SK-N-SH (cell line): ENCODE results near the gene RAP1GAP. TPM values are rescaled to one million over a fixed set of nuclear protein-coding genes. Genes with fewer than 3 reads are reported as not detected.
A peak's percentile ranks its signal among the peaks of the same experiment; 100 is the strongest.

Experiments
- CTCF ChIA-PET: fragments of 300-600, 350-600 bp; formaldehyde crosslinking; extraction: SDS; loops from one replicate; lab custom pipeline; 2021; lab: Yijun Ruan, JAX
- POLR2A ChIA-PET: fragments of 350-600 bp; sonication (Branson Sonifier 250); formaldehyde crosslinking; extraction: SDS; loops from one replicate; lab custom pipeline; 2020; ENCODE audit warnings: antibody characterized with exemption, inconsistent platforms; lab: Yijun Ruan, JAX
- DNase-seq: peaks from one replicate; pipeline ENCODE4 v3.0.0; 2012
- H2AFZ ChIP-seq: fragments of 200-600 bp; sonication (generic); 2 replicates; pipeline ENCODE4 v1.8.1; 2016; ENCODE audit warnings: antibody characterized with exemption, mild to moderate bottlenecking, low read depth
- H3F3A ChIP-seq: fragments of 200-600 bp; sonication (generic); replicated peaks from 2 replicates; pipeline ENCODE3; 2016; ENCODE audit warnings: antibody characterized with exemption, mild to moderate bottlenecking; ENCODE audit not compliant: insufficient read depth
- H3K27ac ChIP-seq, 2 experiments: fragments of 200-500 bp in 1 of 2; fragments of 200-600 bp in 1 of 2; sonication (Bioruptor generic) in 1 of 2; sonication (generic), shearing (Covaris generic) in 1 of 2; 2 replicates each; pipeline versions ENCODE4 v1.5.1 to v1.6.1; 2014 to 2016; ENCODE audit warnings: low read depth in 2 of 2, inconsistent platforms in 1 of 2, low read length in 1 of 2, mild to moderate bottlenecking in 1 of 2, mixed read lengths in 1 of 2
- H3K27me3 ChIP-seq: fragments of 200-600 bp; sonication (generic), shearing (Covaris generic); 2 replicates; pipeline ENCODE4 v1.6.1; 2016; ENCODE audit warnings: mixed run types; ENCODE audit not compliant: insufficient read depth
- H3K36me3 ChIP-seq, 2 experiments: fragments of 200-500 bp in 1 of 2; fragments of 200-600 bp in 1 of 2; sonication (Bioruptor generic) in 1 of 2; sonication (generic) in 1 of 2; replicated peaks in 1 of 2; 2 replicates each; pipeline versions ENCODE3 to v1.5.1; 2014 to 2016; ENCODE audit warnings: low read length in 1 of 2, mild to moderate bottlenecking in 1 of 2; ENCODE audit not compliant: insufficient read depth in 2 of 2, control insufficient read depth in 1 of 2
- H3K4me1 ChIP-seq, 2 experiments: fragments of 200-500 bp in 1 of 2; fragments of 200-600 bp in 1 of 2; sonication (Bioruptor generic) in 1 of 2; sonication (generic), shearing (Covaris generic) in 1 of 2; 2 replicates each; pipeline versions ENCODE4 v1.5.1 to v1.6.1; 2014 to 2016; ENCODE audit warnings: low read depth in 1 of 2, low read length in 1 of 2, mixed run types in 1 of 2; ENCODE audit not compliant: insufficient read depth in 2 of 2, control insufficient read depth in 1 of 2
- H3K4me2 ChIP-seq: fragments of 200-600 bp; sonication (generic), shearing (Covaris generic); 2 replicates; pipeline ENCODE4 v1.6.1; 2017; ENCODE audit warnings: mixed run types
- H3K4me3 ChIP-seq, 2 experiments: fragments of 200-500 bp in 1 of 2; fragments of 200-600 bp in 1 of 2; sonication (Bioruptor generic) in 1 of 2; sonication (generic), shearing (Covaris generic) in 1 of 2; 2 replicates each; pipeline versions ENCODE4 v1.5.1 to v1.8.1; 2014 to 2016; ENCODE audit warnings: low read depth in 2 of 2, inconsistent platforms in 1 of 2, low read length in 1 of 2, mild to moderate bottlenecking in 1 of 2, mixed read lengths in 1 of 2, moderate library complexity in 1 of 2
- H3K79me2 ChIP-seq: fragments of 200-600 bp; sonication (generic); 2 replicates; pipeline ENCODE4 v1.8.1; 2017; ENCODE audit warnings: mild to moderate bottlenecking; ENCODE audit not compliant: insufficient read depth
- H3K9ac ChIP-seq: fragments of 200-600 bp; sonication (generic); 2 replicates; pipeline ENCODE4 v1.6.1; 2017; ENCODE audit warnings: mixed run types
- H3K9me2 ChIP-seq: fragments of 200-600 bp; sonication (generic); 2 replicates; pipeline ENCODE4 v1.6.1; 2017; ENCODE audit warnings: mixed run types
- H3K9me3 ChIP-seq: fragments of 200-600 bp; sonication (generic); 2 replicates; pipeline ENCODE4 v1.6.1; 2017; ENCODE audit warnings: mixed run types, mild to moderate bottlenecking, moderate library complexity
- H4K20me1 ChIP-seq: fragments of 200-600 bp; sonication (generic); 2 replicates; pipeline ENCODE4 v1.6.1; 2017; ENCODE audit warnings: mild to moderate bottlenecking, mixed run types; ENCODE audit not compliant: insufficient read depth
- CHD2 ChIP-seq: fragments of 150-350 bp; IDR thresholded peaks from 2 replicates; pipeline ENCODE4 v1.6.1; 2018; ENCODE audit warnings: low read length; ENCODE audit not compliant: partially characterized antibody
- ELF1 ChIP-seq: IDR thresholded peaks from 2 replicates; pipeline ENCODE4 v1.4.0; 2012
- EP300 ChIP-seq, 2 experiments: IDR thresholded peaks; 2 replicates each; pipeline versions ENCODE4 v1.4.0 to v1.6.1; 2012; ENCODE audit warnings: borderline replicate concordance in 1 of 2, low read depth in 1 of 2, low read length in 1 of 2
- EZH2phosphoT487 ChIP-seq: fragments of 200-600 bp; sonication (generic); IDR thresholded peaks from 2 replicates; pipeline ENCODE4 v1.6.1; 2017; ENCODE audit warnings: low read depth, mixed run types, mild to moderate bottlenecking, antibody characterized with exemption, moderate library complexity, borderline replicate concordance
- IRF3 ChIP-seq: fragments of 150-350 bp; IDR thresholded peaks from 2 replicates; pipeline ENCODE4 v1.6.1; 2016; ENCODE audit warnings: mild to moderate bottlenecking, low read depth, low read length
- MAX ChIP-seq: IDR thresholded peaks from 2 replicates; pipeline ENCODE4 v1.4.0; 2012; ENCODE audit warnings: low read depth
- MEF2A ChIP-seq: IDR thresholded peaks from 2 replicates; pipeline ENCODE4 v1.4.0; 2012; ENCODE audit warnings: low read depth, borderline replicate concordance
- MXI1 ChIP-seq: IDR thresholded peaks from 2 replicates; pipeline ENCODE4 v1.6.1; 2012; ENCODE audit warnings: mild to moderate bottlenecking, low read depth, low read length, improper control_type of control experiment
- NFIC ChIP-seq: IDR thresholded peaks from 2 replicates; pipeline ENCODE4 v1.4.0; 2012; ENCODE audit warnings: borderline replicate concordance
- NRF1 ChIP-seq: IDR thresholded peaks from 2 replicates; pipeline ENCODE4 v1.6.1; 2012; ENCODE audit warnings: low read depth, mild to moderate bottlenecking, low read length
- POLR2AphosphoS5 ChIP-seq: IDR thresholded peaks from 2 replicates; pipeline ENCODE4 v1.6.1; 2012; ENCODE audit warnings: low read depth, low read length
- REST ChIP-seq: IDR thresholded peaks from 2 replicates; pipeline ENCODE4 v1.6.1; 2012; ENCODE audit warnings: mild to moderate bottlenecking, low read depth, low read length, moderate library complexity
- SIN3A ChIP-seq: IDR thresholded peaks from 2 replicates; pipeline ENCODE4 v1.6.1; 2012; ENCODE audit warnings: low read depth, mild to moderate bottlenecking, low read length, moderate library complexity, borderline replicate concordance
- SMC3 ChIP-seq: IDR thresholded peaks from 2 replicates; pipeline ENCODE4 v1.6.1; 2012; ENCODE audit warnings: low read depth, low read length, improper control_type of control experiment
- TAF1 ChIP-seq: IDR thresholded peaks from 2 replicates; pipeline ENCODE4 v1.6.1; 2012; ENCODE audit warnings: low read depth, mild to moderate bottlenecking, low read length, moderate library complexity, borderline replicate concordance
- USF1 ChIP-seq: IDR thresholded peaks from 2 replicates; pipeline ENCODE4 v1.4.0; 2012; ENCODE audit warnings: low read depth, borderline replicate concordance
- USF2 ChIP-seq: fragments of 150-350 bp; IDR thresholded peaks from 2 replicates; pipeline ENCODE4 v1.6.1; 2017; ENCODE audit warnings: antibody characterized with exemption, low read length, low read depth, borderline replicate concordance
- ZBTB33 ChIP-seq: IDR thresholded peaks from 2 replicates; pipeline ENCODE4 v1.4.0; 2012; ENCODE audit warnings: low read depth, borderline replicate concordance
- WGBS: methylation state at CpG from one replicate; pipeline ENCODE4 v1.1.6; 2017; ENCODE audit warnings: low lambda C conversion rate; 5-methylcytosine and 5-hydroxymethylcytosine counted together
- polyA plus RNA-seq, 3 experiments: library from polyadenylated mRNA; depleted of rRNA; stranded (reverse); fragments of >200 nt; gene quantifications; 2 replicates each; pipeline ENCODE4 v1.2.3, GENCODE V29; 2012

The RAP1GAP gene
- polyA plus RNA-seq, 1 of the 3 experiments (the other 2 are of a cell fraction), result 0.99 TPM

GRCh38 chr1:21594501-21594900 lies 74.7 kb downstream of the RAP1GAP start:
- no peak overlapping the region for H3K9ac ChIP-seq
- H3K9me2 ChIP-seq, result no peaks in the 10 kb centered on the region
- TF ChIP-seq REST (peak; percentile 88), MEF2A (no peak)
- TF ChIP-seq, all 33 proteins: peak for 1
- H3K27me3 ChIP-seq, result no peaks in the 10 kb centered on the region
- H2AFZ ChIP-seq, result no peak overlapping the region
- no peak for DNase-seq
- CTCF ChIA-PET, result interaction anchor here (0.9 to 7.0 kb wide), 9 partner anchors 12 to 377 kb away, joined by 3 to 52 read pairs (median 5); no protein-coding TSS in a partner anchor
- no peak overlapping the region for H3K4me3 ChIP-seq
- H3K79me2 ChIP-seq, result no peaks in the 10 kb centered on the region
- WGBS, result 76% methylated on average over 11 of the region's 11 CpGs
- no peaks in the 10 kb centered on the region for H3K36me3 ChIP-seq
- no peaks in the 10 kb centered on the region for H3K9me3 ChIP-seq
- H3K4me2 ChIP-seq, result no peak overlapping the region
- H4K20me1 ChIP-seq, result no peaks in the 10 kb centered on the region
- no peak overlapping the region for H3K27ac ChIP-seq
- POLR2A ChIA-PET, result no interaction called here
- H3K4me1 ChIP-seq, result peaks cover 0 to 20% of the 10 kb centered on the region in 2 experiments; a peak in 2 of 4 replicates
- no peaks in the 10 kb centered on the region for H3F3A ChIP-seq

GRCh38 chr1:21593231-21593630 lies 75.9 kb downstream of the RAP1GAP start:
- no peaks in the 10 kb centered on the region for H3K27me3 ChIP-seq
- peaks cover 0 to 20% of the 10 kb centered on the region in 2 experiments; a peak in 2 of 4 replicates for H3K4me1 ChIP-seq
- H3K9me3 ChIP-seq, result no peaks in the 10 kb centered on the region
- H3K9ac ChIP-seq, result no peak overlapping the region
- no peaks in the 10 kb centered on the region for H3F3A ChIP-seq
- WGBS, result 64% methylated on average over 2 of the region's 8 CpGs
- H3K4me2 ChIP-seq, result no peak overlapping the region
- no peak overlapping the region for H3K27ac ChIP-seq
- H3K36me3 ChIP-seq, result no peaks in the 10 kb centered on the region
- no peak overlapping the region for H2AFZ ChIP-seq
- no peak overlapping the region for H3K4me3 ChIP-seq
- ChIA-PET CTCF (interaction anchor here (1.3 to 7.0 kb wide), 5 partner anchors 13 to 375 kb away, joined by 3 to 52 read pairs (median 5); no protein-coding TSS in a partner anchor), POLR2A (no interaction called here)
- H3K79me2 ChIP-seq, result no peaks in the 10 kb centered on the region
- DNase-seq, result no peak
- no peaks in the 10 kb centered on the region for H4K20me1 ChIP-seq
- no peaks in the 10 kb centered on the region for H3K9me2 ChIP-seq
- no peak for TF ChIP-seq EP300 (IDR thresholded peaks at IDR 0.05; ENCODE audit: borderline replicate concordance in 1 of 2, low read depth in 1 of 2, low read length in 1 of 2)
- TF ChIP-seq ZBTB33, result no peak
- TF ChIP-seq IRF3, result no peak
- no peak for TF ChIP-seq CHD2
- TF ChIP-seq TAF1, result no peak
- TF ChIP-seq USF2, result no peak
- no peak for TF ChIP-seq USF1
- TF ChIP-seq MXI1, result no peak
- no peak for TF ChIP-seq SIN3A
- no peak for TF ChIP-seq NFIC
- no peak for TF ChIP-seq SMC3
- TF ChIP-seq POLR2AphosphoS5, result no peak
- TF ChIP-seq MEF2A, result no peak
- no peak for TF ChIP-seq MAX
- TF ChIP-seq EZH2phosphoT487, result no peak
- no peak for TF ChIP-seq NRF1
- TF ChIP-seq ELF1, result no peak
